HG02981 (cell line): ENCODE data around the gene FCAMR.

ENCODE experiments used
- ATAC-seq: cut with Tn5 transposase; IDR thresholded peaks from one replicate; pipeline ENCODE4 v1.9.1; 2021; ENCODE audit warnings: mild to moderate bottlenecking, moderate library complexity; ENCODE audit not compliant: unreplicated experiment

The FCAMR gene

DNA sequence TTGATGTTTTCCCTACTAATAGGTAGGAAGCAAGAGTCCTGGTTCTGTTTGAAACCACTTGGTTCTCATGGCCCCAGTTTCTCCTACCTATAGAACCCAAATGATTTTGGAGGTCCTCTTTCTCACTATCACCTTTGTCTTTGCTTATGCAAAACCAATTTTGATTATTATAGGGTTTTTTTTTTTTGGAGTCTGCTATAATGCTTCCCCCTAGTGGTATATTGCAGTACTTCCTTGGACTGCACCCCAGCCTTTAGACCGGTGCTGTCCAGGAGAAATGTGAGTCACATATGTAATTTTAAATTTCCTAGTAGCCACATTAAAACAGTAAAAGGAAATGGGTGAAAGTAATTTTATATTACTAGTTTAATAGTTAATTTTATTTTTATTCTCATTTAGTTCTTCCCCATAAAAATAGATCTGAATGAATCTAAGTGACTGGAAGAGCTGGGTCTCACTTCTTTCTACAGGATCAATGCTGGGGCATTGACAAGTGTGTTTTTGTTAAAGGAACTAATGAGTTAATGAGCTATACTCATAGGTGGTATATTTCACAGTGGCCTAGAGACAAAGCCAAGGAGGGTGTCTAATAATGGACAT lies 59.1 kb downstream of the FCAMR start:
- ATAC-seq, result no peak

- no peak for ATAC-seq
These were observed 60.4 kb downstream of the FCAMR start for GRCh38 chr1:206909883-206910318.

GRCh38 chr1:206909161-206909882 lies 60.9 kb downstream of the FCAMR start:
- no peak for ATAC-seq

- ATAC-seq, result no peak
These were observed 62.2 kb downstream of the FCAMR start for GRCh38 chr1:206908038-206908437.
